H1 (cell line): ENCODE measurements around the gene EML1. TPM values are rescaled to one million over a fixed set of nuclear protein-coding genes. Genes with fewer than 3 reads are reported as not detected.

ENCODE experiments used
- CTCF ChIA-PET: fragments of 300-600 bp; sonication (Branson Sonifier 250); formaldehyde crosslinking; loops from one replicate; lab custom pipeline; 2021; ENCODE audit not compliant: partially characterized antibody; lab: Charles Lee
- POLR2A ChIA-PET: fragments of 300-600 bp; sonication (Branson Sonifier 250); formaldehyde crosslinking; loops from one replicate; lab custom pipeline; 2021; ENCODE audit warnings: inconsistent platforms; ENCODE audit not compliant: partially characterized antibody; lab: Charles Lee
- DNase-seq, 2 experiments: peaks; one replicate each; pipeline versions ENCODE4 v3.0.0 to v3.0.0-alpha.2; 2010 to 2022; ENCODE audit warnings: low spot score in 2 of 2, low read depth in 1 of 2, mixed read lengths in 1 of 2
- FAIRE-seq: peaks from 2 replicates; lab custom pipeline; 2011; peaks lifted over from hg19 to GRCh38; lab: Jason Lieb, UNC
- H2AFZ ChIP-seq: 2 replicates; pipeline ENCODE4 v1.8.1; 2012; ENCODE audit warnings: low read length, inconsistent platforms
- H2AK5ac ChIP-seq: 2 replicates; pipeline ENCODE4 v1.6.1; 2013; ENCODE audit warnings: low read depth, low read length
- H2BK120ac ChIP-seq: replicated peaks from 2 replicates; pipeline ENCODE3; 2013; ENCODE audit warnings: low read depth, low read length, inconsistent platforms
- H2BK12ac ChIP-seq: 2 replicates; pipeline ENCODE4 v1.6.1; 2013; ENCODE audit warnings: low read depth, low read length
- H2BK15ac ChIP-seq: 2 replicates; pipeline ENCODE4 v1.6.1; 2013; ENCODE audit warnings: low read length
- H2BK20ac ChIP-seq: 2 replicates; pipeline ENCODE4 v1.6.1; 2013; ENCODE audit warnings: low read length
- H2BK5ac ChIP-seq: 2 replicates; pipeline ENCODE4 v1.6.1; 2013; ENCODE audit warnings: low read depth, low read length
- H3K14ac ChIP-seq: 2 replicates; pipeline ENCODE4 v1.6.1; 2013; ENCODE audit warnings: inconsistent platforms; ENCODE audit not compliant: insufficient read length
- H3K18ac ChIP-seq: 2 replicates; pipeline ENCODE4 v1.6.1; 2013; ENCODE audit warnings: low read length; ENCODE audit errors: extremely low read depth
- H3K23ac ChIP-seq: 2 replicates; pipeline ENCODE4 v1.6.1; 2013; ENCODE audit warnings: inconsistent platforms; ENCODE audit not compliant: insufficient read length
- H3K23me2 ChIP-seq: 2 replicates; pipeline ENCODE4 v1.6.1; 2013; ENCODE audit warnings: low read depth, low read length
- H3K27ac ChIP-seq: 2 replicates; pipeline ENCODE4 v1.6.1; 2011; ENCODE audit warnings: low read depth, low read length, inconsistent platforms
- H3K27me3 ChIP-seq, 4 experiments: replicated peaks in 1 of 4; 1 replicate in 1 of 4; 2 replicates in 3 of 4; pipeline versions ENCODE4 v1.6.1 to v1.8.1; 2011 to 2013; ENCODE audit warnings: low read length in 3 of 4, mild to moderate bottlenecking in 3 of 4, inconsistent platforms in 2 of 4, mixed read lengths in 2 of 4, moderate library complexity in 1 of 4; ENCODE audit not compliant: control insufficient read depth in 3 of 4, insufficient read depth in 3 of 4; ENCODE audit errors: extremely low read depth in 1 of 4
- H3K36me3 ChIP-seq, 4 experiments: 2 replicates each; pipeline versions ENCODE4 v1.6.1 to v1.8.1; 2011 to 2013; ENCODE audit warnings: mild to moderate bottlenecking in 4 of 4, low read length in 3 of 4, moderate library complexity in 2 of 4, control low read depth in 1 of 4, inconsistent platforms in 1 of 4; ENCODE audit not compliant: insufficient read depth in 4 of 4, control insufficient read depth in 2 of 4
- H3K4ac ChIP-seq: replicated peaks from 2 replicates; pipeline ENCODE3; 2013; ENCODE audit warnings: low read length, low read depth, mixed read lengths, inconsistent platforms; ENCODE audit not compliant: insufficient read length
- H3K4me1 ChIP-seq, 4 experiments: replicated peaks in 1 of 4; 1 replicate in 1 of 4; 2 replicates in 3 of 4; pipeline versions ENCODE4 v1.6.1 to v1.8.1; 2011 to 2013; ENCODE audit warnings: low read length in 3 of 4, inconsistent platforms in 2 of 4, mixed read lengths in 1 of 4; ENCODE audit not compliant: insufficient read depth in 4 of 4, control insufficient read depth in 3 of 4
- H3K4me2 ChIP-seq, 2 experiments: 2 replicates each; pipeline versions ENCODE4 v1.6.1 to v1.8.1; 2011 to 2013; ENCODE audit warnings: low read depth in 2 of 2, low read length in 2 of 2, control low read depth in 1 of 2, inconsistent platforms in 1 of 2, mild to moderate bottlenecking in 1 of 2; ENCODE audit not compliant: insufficient read depth in 1 of 2
- H3K4me3 ChIP-seq, 4 experiments: fragments of 200-600, 300-600 bp in 1 of 4; sonication (generic), shearing (Covaris generic), sonication (Bioruptor Twin) in 1 of 4; 2 replicates each; pipeline versions ENCODE4 v1.5.1 to v1.8.1; 2011 to 2016; ENCODE audit warnings: low read length in 4 of 4, low read depth in 3 of 4, control low read depth in 2 of 4, inconsistent platforms in 2 of 4, mild to moderate bottlenecking in 2 of 4, mixed read lengths in 1 of 4, moderate library complexity in 1 of 4; ENCODE audit not compliant: insufficient read depth in 2 of 4; ENCODE audit errors: extremely low read depth in 1 of 4
- H3K56ac ChIP-seq: replicated peaks from 2 replicates; pipeline ENCODE3; 2013; ENCODE audit warnings: low read depth, mild to moderate bottlenecking, mixed read lengths, low read length, inconsistent platforms; ENCODE audit not compliant: insufficient read length
- H3K79me1 ChIP-seq: 2 replicates; pipeline ENCODE4 v1.6.1; 2013; ENCODE audit warnings: low read depth, low read length, control low read depth
- H3K79me2 ChIP-seq, 2 experiments: 2 replicates each; pipeline versions ENCODE4 v1.6.1 to v1.8.1; 2012 to 2013; ENCODE audit warnings: low read length in 2 of 2, mild to moderate bottlenecking in 2 of 2, inconsistent platforms in 1 of 2; ENCODE audit not compliant: insufficient read depth in 2 of 2, control insufficient read depth in 1 of 2
- H3K9ac ChIP-seq, 4 experiments: replicated peaks in 1 of 4; 1 replicate in 1 of 4; 2 replicates in 3 of 4; pipeline versions ENCODE4 v1.6.1 to v1.8.1; 2011 to 2013; ENCODE audit warnings: low read depth in 3 of 4, low read length in 3 of 4, control low read depth in 2 of 4, mild to moderate bottlenecking in 2 of 4, moderate library complexity in 2 of 4, inconsistent platforms in 1 of 4; ENCODE audit errors: extremely low read depth in 1 of 4
- H3K9me3 ChIP-seq, 2 experiments: 2 replicates each; pipeline versions ENCODE4 v1.6.1 to v1.8.1; 2012 to 2013; ENCODE audit warnings: mild to moderate bottlenecking in 2 of 2, moderate library complexity in 2 of 2, control low read depth in 1 of 2, inconsistent platforms in 1 of 2, low read depth in 1 of 2, low read length in 1 of 2, mixed read lengths in 1 of 2; ENCODE audit not compliant: insufficient read depth in 2 of 2
- H4K20me1 ChIP-seq, 2 experiments: replicated peaks in 1 of 2; 2 replicates each; pipeline versions ENCODE3 to v1.8.1; 2011 to 2013; ENCODE audit warnings: inconsistent platforms in 2 of 2, low read length in 2 of 2, mild to moderate bottlenecking in 1 of 2; ENCODE audit not compliant: insufficient read depth in 2 of 2, control insufficient read depth in 1 of 2
- H4K5ac ChIP-seq: 2 replicates; pipeline ENCODE4 v1.6.1; 2013; ENCODE audit warnings: low read length, low read depth, mixed read lengths, inconsistent platforms; ENCODE audit not compliant: insufficient read length
- H4K8ac ChIP-seq: 2 replicates; pipeline ENCODE4 v1.8.0; 2013; ENCODE audit warnings: mild to moderate bottlenecking, moderate library complexity, low read length, inconsistent platforms; ENCODE audit not compliant: insufficient read depth; ENCODE audit errors: extremely low read depth
- H4K91ac ChIP-seq: replicated peaks from 2 replicates; pipeline ENCODE3; 2013; ENCODE audit warnings: low read length, mixed read lengths, inconsistent platforms; ENCODE audit not compliant: insufficient read length
- ATF3 ChIP-seq: IDR thresholded peaks from 2 replicates; pipeline ENCODE4 v1.6.1; 2011; ENCODE audit warnings: low read depth, mild to moderate bottlenecking, low read length; ENCODE audit not compliant: insufficient read depth
- SIX5 ChIP-seq: IDR thresholded peaks from 2 replicates; pipeline ENCODE4 v1.6.1; 2011; ENCODE audit warnings: mild to moderate bottlenecking, low read depth, low read length
- WGBS, 2 experiments: shearing (Covaris generic) in 1 of 2; methylation state at CpG; one replicate each; pipeline versions ENCODE4 v1.1.6 to v1.1.7; 2013 to 2015; ENCODE audit warnings: low lambda C conversion rate in 2 of 2, mixed read lengths in 2 of 2, inconsistent platforms in 1 of 2, low coverage in 1 of 2, missing lambda C conversion rate in 1 of 2; ENCODE audit not compliant: insufficient replicate concordance in 2 of 2, insufficient coverage in 1 of 2, insufficient read length in 1 of 2; ENCODE audit errors: extremely low coverage in 1 of 2, missing lambda C conversion rate in 1 of 2; 5-methylcytosine and 5-hydroxymethylcytosine counted together
- polyA plus RNA-seq, 7 experiments: library from polyadenylated mRNA; depleted of rRNA in 3 of 7; stranded (reverse) in 5 of 7; unstranded in 2 of 7; fragments of >200 nt in 5 of 7; fragments of 200-250 nt in 2 of 7; gene quantifications; 1 replicate in 5 of 7; 2 replicates in 1 of 7; 4 replicates in 1 of 7; pipeline versions ENCODE4 v1.2.1 to v1.2.3, GENCODE V29; 2011 to 2013; ENCODE audit warnings: missing spikeins in 2 of 7, mixed read lengths in 2 of 7
- total RNA-seq: library from RNA; stranded (reverse); fragmentation: NEBNext Ultra II Directional; extraction: Animal tissue kit (Norgen Biotek cat#: 25700); gene quantifications from 2 replicates; pipeline ENCODE4 v1.2.1, GENCODE V29; 2021

EML1 gene
- total and polyA plus RNA-seq, 2 of the 8 experiments (the other 6 are each of a cell fraction or from before 2014, with no cell fraction given) = 11.1 to 24.7 TPM

- POLR2A ChIA-PET = interaction anchor here (0.6 to 1.4 kb wide), 2 partner anchors 9 to 329 kb away, joined by 3 to 5 read pairs; no protein-coding TSS in a partner anchor
These were observed 144.4 kb downstream of the EML1 start for GRCh38 chr14:99937475-99938244.

More at GRCh38 chr14:99937475-99938244, 144.4 kb downstream of the EML1 start:
- WGBS, 2 experiments = 91% methylated on average over 14 of the region's 14 CpGs; no CpG with 5 or more reads in 1 of the 2 experiments
- Histone ChIP-seq H3K4me3 (no peak overlapping the region), H3K4me2 (no peak overlapping the region), H3K18ac (no peak overlapping the region), H3K27ac (no peak overlapping the region), H2AFZ (no peak overlapping the region), H3K4ac (no peak overlapping the region), H3K9me3 (no peaks in the 10 kb centered on the region), H4K8ac (no peak overlapping the region), H2BK12ac (no peak overlapping the region), H2BK5ac (no peak overlapping the region), H3K27me3 (no peaks in the 10 kb centered on the region), H3K4me1 (peaks cover 0 to 2% (median 0%) of the 10 kb centered on the region in 4 experiments; a peak in 1 of 7 replicates), H4K91ac (no peak overlapping the region), H3K23ac (no peak overlapping the region), H3K14ac (no peak overlapping the region), H2BK15ac (no peak overlapping the region), H4K5ac (no peak overlapping the region), H3K36me3 (peaks cover 0 to 17% (median 6%) of the 10 kb centered on the region in 4 experiments; a peak in 5 of 8 replicates), H3K79me2 (no peaks in the 10 kb centered on the region), H2BK20ac (no peak overlapping the region), H3K9ac (no peak overlapping the region), H2BK120ac (no peak overlapping the region), H3K79me1 (no peaks in the 10 kb centered on the region), H4K20me1 (peaks cover 0 to 2% of the 10 kb centered on the region in 2 experiments), H3K23me2 (no peaks in the 10 kb centered on the region), H2AK5ac (no peak overlapping the region), H3K56ac (no peak overlapping the region)
- TF ChIP-seq SIX5 (no peak), ATF3 (no peak)
- CTCF ChIA-PET = interaction anchor here (0.6 to 2.6 kb wide), 13 partner anchors 9 to 194 kb away, joined by 3 to 16 read pairs (median 3); no protein-coding TSS in a partner anchor
- no peak for DNase-seq
- no peak for FAIRE-seq
